ENCODE results near the gene PLEKHG4B.

Gene PLEKHG4B

DNA sequence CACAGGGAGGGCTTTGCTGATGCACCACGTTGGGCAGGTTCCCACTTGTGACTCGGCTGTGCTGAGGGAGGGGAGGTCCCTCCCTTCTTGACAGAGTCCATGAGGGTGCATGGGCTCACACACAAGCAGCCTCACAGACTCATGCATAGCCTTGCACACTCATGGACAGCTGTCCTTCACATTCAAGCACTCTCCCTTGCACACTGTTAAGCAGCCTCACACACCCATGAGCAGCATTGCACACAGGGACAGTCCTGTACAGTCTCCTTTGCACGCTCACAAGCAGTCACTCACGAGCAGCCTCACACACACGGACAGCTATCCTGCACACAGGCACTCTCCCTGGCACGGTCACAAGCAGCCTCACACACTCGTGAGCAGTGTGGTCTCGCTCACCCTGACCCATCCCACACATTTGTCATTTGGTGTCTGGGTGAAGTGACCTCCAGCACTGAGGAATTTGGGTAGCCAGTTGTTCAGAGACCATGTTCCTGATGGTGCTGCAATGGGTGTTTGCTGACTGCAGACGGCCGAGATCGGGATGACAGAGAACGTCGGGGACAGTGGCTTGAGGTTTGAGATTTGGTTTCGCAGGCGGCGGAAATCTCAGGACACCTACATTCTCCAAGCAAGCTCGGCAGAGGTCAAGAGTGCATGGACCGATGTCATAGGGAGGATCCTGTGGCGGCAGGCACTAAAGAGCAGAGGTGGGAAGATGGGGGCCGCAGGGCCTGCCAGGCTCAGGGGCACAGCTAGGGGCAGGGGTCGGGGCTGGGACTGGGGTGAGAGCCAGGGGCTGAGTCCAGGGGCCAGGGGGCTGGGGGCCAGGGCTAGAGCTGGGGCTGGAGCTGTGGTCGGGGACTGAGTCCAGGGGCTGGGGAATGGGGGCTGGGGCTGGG, 81.7 kb downstream of the PLEKHG4B start:
- DNase-seq = no peak

DNA sequence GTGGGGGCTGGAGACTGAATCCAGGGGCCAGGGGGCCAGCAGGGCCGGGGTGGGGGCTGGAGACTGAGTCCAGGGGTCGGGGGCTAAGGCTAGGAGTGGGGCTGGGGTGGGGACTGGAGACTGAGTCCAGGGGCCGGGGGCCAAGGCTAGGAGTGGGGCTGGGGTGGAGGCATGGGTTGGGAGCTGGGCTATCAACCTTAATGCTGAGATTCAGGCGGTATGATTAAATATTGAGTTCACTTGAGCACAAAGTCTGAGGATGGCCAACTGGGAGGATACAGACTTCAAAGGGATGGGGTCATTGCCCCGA, 82.3 kb downstream of the PLEKHG4B start:
- DNase-seq = no peak

DNA sequence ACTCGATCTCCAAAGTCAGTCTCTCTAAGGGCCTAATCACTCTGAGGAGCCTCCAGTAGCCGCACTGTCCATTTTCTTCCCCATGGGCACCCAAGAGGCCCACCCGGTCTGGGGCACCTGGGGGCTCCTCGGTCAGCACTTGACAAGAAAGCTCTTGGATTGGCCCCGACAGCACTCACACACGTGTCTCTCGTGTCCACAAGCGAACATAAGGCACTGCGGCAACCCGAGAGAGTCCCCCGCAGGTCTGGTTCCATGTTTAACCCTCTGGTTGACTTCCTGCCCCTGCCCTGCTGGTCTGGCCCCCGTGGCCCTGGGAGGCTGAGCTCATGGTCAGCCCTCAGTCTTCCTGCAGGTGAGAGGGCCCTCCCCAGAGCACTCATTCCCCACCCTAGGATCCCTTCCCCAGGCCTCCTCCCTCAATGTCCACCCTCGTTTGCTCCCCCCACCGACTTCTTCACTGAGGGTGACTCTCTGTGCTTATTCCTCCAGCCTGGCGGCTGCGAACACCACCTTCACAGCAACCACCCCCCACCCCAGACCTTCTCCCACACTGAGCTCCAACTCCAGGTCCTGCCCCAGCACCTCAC, 83.0 kb downstream of the PLEKHG4B start:
- no peak for DNase-seq

DNA sequence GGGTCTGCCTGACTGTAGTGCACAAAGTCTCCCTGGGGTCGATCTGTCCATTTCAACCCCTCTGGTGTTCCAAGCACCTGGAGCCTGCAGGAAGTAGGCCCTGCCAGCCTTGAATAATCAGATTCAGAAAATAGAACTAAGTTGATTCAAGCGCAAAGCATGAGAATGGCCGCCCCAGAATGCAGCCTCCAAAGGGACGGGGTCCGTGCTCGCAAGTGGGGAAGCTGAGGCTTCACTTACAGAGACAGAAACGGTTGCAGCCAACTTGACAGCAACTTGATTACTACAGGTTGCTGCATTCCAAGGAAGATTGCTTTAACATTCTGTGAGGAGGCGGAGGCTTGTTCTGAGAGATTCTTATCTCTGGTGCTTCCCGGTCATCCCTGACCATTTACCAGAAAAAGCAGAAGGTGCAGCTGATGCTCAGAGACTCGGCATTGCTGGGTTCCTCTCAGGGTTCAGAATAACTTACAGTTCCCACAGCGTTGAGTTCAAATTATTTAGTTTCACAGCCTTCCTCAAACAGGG, 84.4 kb downstream of the PLEKHG4B start:
- no peak for DNase-seq

DNA sequence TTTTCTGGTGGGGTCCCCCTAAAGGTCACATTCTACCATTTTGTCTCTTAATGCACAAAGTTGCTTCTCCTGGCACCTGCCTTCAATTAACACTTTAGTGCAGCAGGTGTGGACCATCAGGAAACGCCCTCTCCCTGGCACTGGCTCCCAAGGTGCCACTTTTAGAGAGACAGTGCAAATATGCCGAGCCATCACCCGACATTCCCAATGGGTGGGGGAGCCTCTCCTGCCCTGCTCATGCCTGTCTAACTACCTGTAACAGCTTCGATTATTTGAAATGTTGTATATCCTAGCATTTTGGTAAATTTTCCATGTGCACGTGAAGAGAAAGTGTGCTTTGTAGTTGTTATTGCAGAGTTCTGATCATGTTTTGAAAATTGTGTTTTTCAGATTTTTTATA, 86.1 kb downstream of the PLEKHG4B start:
- DNase-seq = no peak

DNA sequence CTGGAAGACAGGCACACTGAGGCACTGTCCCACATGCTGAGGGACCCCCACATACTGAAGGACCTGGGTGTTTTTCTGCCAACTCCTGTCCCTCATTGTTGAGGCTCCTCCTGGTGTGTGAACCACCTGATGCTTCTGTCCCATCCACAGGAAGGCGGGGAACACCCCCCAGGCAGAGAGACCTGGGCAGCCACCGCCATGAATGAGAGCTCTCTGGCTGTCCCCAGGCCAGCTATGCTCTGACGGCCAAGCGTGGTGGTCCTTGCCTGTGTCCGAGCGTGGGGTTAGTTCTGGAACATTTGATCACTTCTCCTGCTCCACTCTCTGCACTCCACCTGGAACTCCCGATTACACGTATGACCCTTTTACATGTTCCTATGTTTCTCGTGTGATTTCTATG, 87.4 kb downstream of the PLEKHG4B start:
- DNase-seq = no peak

DNA sequence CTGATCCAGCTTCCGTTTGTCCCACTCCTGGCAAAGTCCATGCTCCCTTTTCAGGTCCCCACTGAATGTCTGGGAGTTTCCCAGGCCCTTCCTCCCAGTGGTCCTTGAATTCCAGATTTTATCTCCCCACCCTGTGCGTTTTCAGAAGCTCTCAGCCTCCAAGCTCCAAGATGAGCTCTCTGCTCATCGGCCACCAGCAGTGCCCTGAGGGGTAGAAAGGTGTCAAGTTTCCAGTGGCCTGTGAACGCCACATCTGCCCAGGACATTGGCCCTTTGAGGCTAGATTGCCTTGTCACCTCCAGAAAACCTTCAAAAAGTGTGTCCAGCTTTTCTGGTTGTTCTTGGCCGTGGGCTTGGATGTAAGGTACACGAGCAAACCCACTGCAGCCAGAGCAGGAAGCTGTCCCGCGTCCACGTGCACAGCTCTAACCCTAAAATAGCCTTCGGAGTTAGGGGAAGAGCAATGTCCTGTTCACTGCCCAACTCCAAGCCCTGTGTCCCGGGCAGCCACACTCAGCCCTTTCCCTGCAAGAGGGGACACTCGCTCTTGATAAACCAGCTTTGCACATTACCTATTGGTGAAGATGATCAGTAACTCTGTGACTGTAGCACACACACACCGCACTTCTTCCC, 88.4 kb downstream of the PLEKHG4B start:
- DNase-seq = no peak

DNA sequence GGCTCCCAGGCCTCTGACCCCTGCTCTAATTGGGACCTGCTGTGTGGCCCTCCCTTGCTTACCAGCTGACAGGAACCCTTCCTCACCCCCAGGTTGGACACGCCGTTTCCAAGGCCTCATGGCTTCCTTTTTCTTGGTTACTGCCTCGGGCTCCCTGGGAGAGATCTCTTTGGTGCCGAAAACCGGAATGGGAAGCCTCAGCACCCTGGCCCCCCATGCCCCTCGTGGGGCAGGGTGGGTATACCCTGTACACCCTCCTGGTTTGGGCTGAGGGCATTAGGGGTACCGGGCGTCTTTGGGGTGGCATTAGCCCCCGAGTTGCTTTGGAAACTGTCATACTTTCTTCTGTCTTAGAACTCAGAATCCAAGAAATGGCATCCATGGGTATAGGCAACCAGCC, 89.2 kb downstream of the PLEKHG4B start:
- no peak for DNase-seq

DNA sequence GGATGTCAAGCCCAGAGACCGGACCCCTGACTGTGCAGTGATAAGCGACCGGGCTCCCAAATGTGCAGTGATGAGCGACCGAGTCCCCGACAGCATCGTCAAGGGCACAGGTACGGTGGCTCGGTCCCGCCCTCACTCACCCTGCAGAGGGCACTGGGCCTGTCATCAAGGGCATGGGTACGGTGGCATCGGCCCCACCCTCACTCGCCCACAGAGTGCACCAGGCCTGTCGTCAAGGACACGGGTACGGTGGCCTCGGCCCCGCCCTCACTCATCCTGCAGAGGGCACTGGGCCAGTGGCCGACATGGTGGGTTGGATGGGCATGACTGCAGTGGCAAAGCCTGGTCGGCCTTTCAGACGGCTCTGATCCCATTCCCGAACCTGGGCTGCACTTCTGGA, 89.6 kb downstream of the PLEKHG4B start:
- no peak for DNase-seq

DNA sequence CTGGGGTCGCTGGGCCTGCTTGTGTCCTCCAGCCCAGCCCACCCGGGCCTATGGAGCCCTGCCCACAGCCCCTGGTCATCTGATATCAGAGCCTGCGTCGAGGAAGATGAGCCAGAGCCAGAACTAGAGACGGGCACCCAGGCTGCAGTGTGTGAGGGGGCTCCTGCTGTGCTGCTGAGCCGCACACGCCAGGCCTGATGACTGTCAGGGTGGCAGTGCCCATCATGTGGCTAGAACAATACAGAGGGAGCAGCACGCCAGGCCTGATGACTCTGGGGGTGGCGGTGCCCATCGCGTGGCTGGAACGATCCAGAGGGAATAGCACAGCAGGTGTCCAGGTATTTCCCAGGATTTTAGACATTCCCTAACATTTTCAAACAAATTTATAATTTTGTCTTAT, 90.2 kb downstream of the PLEKHG4B start:
- DNase-seq = no peak

DNA sequence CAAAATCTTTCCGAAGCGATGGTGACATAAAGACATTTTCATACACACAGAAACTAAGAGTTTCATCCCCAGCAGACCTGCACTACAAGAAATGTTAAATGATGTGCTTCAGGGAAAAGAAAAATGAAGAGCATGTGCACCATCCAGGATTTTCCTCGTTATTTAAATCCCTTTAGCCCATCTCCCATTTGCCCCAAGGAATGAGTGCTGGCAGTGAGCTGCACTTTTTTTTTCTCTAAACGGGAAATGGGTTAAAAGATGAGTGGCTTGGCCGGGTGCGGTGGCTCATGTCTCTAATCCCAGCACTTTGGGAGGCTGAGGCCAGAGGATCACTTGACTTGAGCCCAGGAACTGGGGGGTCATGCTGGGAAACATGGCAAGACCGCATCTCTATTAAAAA, 92.5 kb downstream of the PLEKHG4B start:
- DNase-seq = no peak

DNA sequence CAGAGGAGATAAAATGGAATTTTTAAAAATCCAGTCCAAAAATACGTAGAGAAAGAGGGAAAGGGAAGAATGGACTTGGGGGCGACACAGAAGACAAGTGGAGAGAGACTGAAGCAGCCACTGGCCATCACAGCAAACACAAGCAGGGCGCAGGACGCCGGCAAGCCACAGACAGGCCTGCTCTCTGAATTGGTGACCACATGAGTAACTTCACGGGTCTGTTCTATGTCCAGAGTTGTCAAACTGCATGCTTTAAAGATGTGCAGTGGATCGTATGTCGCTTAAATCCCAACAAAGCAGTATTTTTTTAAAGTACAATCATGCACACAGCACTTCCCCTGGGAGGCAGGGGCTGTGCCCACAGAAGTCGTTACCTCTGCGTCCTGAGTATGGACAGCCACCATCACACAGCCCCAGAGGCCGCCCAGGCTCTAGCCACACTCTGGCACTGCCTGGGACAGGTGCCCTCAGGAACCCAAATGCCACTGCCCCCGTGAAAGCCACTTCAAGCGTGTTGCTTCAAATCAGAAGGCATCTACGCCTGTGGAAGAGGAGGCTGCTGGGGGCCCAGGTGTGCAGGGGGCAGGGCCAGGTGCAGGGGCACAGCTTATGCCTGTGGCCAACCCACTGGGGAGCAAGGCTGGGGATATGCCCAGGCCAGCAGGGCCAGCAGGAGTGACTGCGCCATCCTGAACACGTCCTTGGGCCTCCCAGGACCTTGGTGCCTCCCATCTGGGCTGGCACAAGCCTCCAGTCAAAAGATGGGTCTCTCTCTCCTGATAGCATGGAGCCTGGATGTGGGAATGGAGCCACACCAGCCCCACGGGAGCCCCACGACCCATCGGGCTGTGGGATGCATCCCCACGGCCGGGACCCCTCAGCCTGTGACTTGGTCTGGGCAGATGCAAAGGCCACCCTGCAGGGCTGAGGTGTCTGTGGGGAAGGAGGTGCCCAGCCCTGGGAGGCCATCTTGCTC, 93.4 kb downstream of the PLEKHG4B start:
- no peak for DNase-seq

DNA sequence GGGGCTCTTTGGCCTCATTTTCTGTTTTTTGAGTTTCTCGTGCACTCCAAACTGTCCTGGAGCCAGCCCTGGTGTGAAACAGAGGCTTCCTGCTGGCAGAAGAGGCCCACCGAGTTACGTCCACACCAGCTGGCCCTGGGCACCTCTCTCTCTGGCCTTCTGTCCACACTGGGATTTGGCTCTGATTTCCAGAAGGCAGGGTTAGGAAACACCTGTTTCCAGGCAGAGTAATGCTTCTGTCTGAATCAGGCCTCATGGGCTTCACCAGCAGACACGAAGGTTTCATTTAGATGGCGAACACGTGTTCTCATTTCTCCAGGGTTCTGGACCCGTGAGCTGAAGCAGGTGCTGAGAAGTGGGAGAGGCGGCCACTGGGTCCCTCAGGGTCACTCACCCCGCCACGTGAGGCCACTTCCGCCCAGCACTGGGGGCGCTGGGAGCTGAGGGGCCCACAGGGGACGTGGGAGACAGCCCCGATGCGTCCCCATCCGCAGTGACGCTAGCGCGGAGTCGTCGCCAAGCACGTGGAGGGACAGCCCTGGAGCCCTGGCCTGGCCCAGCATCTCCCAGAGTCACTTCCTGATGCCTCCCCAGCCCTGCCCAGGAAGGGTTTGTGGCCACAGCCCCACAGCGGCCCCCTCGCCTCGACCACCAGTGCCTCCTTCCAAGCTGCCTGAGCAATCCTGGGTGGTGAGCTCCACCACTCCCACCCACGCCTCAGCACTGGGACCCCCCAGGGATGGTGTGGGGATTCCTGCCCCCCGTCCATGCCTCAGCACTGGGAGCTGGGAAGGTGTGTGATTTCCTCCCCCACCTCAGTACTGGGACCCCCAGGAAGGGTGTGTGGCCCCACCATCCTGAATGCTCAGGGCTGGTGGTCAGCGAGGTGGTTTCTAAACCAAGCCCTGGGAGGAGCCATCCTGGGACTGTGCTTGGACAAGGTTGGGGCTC, 94.4 kb downstream of the PLEKHG4B start:
- no peak for DNase-seq

DNA sequence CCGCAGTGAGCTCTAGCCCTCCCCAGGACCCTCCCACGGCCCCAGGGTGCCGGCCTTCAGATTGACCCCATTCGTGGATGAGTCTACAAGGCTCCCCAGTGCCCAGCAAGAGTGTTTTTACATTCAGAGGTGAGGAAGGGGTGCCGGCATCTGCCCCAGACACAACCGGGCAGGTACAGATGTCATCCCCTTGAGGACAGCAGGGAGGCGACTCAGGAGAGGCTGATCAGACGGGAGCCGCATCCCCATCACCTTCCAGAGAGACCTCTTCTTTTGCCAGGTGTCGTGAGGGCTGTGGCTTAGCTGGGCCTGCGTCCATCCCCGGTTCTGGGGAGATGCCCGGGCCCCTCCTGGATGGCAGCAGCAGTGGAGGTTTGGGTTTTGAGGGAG, 95.1 kb downstream of the PLEKHG4B start:
- no peak for DNase-seq

DNA sequence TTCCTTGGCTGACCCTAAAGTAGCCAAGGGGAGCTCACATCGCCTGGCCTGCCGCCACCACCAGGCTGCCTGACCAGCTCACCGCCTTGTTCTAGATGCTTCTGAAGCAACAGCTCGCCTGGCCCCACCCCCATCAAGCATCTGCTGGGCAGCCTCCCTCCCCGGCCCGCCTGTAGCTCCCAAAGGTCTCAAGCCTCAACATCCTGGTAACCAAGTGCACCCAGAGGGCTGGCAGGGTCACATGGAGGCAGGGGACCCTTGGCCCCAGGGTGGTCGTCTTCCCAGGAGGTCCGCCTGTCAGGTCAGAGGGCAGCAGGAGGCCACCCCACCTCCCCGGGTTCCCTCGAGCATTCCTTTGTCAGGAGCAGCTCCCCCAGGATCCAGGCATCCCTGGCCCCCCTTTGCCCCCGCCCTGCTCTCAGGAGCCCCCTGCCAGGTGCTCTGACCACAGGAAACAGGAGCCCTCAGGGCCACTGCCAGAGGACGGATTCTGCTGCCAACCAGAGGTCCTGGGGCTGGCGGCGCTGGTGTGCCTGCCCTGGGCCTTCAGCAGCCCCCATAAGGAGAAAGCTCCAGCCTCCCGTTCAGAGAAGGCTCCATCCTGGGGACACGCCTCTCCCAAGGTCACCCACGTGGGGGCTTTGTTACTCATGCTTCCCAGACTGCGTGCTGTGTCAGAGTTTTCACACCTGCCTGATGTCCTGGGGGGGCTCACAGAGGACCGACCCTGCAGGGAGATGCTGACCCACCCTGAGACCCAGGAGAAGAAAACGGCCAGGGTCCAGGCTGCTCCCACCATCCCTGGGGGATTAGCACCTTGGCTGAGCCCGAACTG, 95.9 kb downstream of the PLEKHG4B start:
- DNase-seq = no peak

DNA sequence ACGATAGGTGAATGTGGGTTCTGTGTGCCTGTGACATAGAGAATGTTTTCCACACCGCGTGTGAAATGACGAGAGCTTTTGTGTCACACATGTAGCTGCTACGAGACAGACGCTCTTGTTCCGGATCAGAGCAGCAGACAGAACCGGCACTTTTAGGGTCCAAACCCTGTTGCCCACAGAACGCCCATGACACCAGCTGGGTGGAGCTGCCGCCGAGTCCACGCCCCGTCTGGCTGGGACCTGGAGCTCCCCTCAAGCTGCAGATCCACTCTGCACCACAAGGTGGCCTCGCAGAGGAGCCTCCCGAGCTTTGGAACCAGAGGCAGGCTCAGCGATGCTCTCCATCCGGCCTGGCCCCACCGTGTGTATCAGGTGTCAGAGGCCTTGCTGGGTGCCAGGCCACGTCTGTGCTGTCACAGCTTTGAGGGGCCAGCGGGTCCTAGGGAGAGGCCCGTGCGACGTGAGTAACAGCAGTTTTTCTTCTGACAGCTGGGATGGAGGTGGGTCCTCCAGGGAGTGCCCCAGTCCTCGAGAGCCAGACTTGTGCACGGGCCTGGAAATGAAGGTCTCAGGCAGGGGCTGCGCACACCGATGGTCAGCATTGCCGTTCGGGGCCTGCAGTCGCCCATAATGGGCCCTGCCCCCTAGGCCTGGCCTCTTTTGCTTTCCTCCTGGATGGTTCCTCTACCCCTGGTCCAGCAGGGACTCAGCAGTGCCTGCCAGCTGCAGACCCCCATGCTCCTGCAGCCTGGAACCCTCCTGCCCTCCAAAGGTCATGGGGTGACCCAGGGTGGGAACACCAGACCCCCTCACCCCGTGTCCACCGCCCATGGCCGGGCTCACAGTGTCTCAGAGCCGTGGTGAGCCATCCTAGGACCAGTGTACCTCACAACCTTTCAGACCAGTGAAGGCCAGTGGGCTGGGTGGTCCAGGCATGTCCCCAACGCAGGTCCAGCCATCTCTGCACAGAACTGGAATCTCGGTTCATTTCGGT, 96.8 kb downstream of the PLEKHG4B start:
- peak; percentile 72 to 84 for DNase-seq

DNA sequence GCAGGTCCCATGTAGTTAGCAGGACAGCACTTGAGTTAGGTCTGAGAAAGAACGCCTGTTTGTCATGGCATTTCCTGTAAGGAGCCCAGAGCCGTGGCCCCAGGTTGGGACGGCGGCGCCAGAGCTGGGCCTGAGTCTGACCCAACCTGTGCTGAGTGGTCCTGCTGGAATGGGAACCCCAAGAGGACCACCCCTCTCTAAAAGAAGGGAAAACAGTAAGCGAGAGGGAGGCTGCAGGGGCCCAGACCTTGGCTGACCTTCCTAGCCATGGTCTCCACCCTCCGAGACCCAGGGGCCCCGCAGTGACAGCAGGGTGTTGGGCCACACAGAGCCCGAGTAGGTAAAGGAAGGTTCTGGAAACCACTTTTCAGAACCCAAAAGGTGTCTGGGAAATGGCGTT, 97.5 kb downstream of the PLEKHG4B start:
- DNase-seq = no peak

DNA sequence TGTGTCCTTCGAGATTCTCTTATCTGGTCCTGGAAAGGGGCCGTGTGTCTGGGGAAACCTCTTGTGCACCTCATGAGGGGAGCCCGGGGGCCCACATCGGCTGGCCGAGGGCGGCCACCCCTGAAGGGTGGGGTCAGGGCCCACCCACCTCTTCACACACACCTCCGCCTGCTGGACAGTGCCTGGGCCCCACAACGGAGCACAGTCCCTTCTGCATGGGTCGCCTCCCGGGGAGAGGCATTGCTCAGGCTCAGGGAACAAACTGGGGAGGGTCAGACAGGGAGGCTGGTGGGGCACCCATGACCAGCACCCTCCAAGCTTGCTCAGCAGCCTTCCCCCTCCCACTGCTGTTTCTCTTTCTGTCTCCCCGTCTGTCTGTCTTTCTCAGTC, 98.0 kb downstream of the PLEKHG4B start:
- no peak for DNase-seq

DNA sequence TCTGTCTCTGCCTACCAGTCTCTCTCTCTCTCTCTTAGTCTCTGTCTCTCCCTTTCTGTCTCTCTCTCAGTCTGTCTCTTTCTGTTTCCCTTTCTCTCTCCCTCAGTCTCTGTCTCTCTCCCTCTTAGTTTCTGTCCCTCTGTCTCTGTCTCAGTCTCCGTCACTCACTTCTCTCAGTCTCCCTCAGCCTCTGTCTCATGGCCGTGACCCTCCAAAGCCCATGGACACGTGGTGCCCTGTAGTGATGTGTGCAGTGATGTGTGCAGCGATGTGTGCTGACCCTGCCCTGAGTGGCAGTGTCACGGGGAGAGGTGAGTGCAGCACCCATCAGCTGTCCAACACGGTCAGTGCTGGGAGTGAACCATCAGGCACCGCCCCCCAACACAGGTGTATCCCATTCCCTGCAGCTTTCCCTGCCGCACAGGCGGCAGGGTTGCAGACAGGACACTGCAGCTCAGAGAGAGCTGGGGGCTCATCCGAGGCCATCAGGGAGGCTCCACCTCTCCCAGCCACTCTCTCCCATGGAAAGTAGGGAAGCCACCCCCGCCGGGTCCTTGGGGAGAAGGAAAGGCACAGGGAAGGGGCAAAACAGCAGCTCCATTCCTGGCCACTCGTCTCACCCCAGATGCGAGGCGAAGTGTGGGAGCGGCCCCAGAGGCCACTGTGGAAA, 98.5 kb downstream of the PLEKHG4B start:
- DNase-seq = no peak
